GM23338 (cell line): Measurements from ENCODE around the gene NGLY1. TPM values are rescaled to one million over a fixed set of nuclear protein-coding genes. Genes with fewer than 3 reads are reported as not detected.

ENCODE experiments used
- ATAC-seq: fragments of 200-7000 bp; cut with Tn5 transposase; 3 replicates; pipeline ENCODE4 v1.9.1; 2020
- DNase-seq: peaks from one replicate; pipeline ENCODE4 v3.0.0-alpha.2; 2015; ENCODE audit warnings: low spot score
- H2AFZ ChIP-seq: fragments of 200-600 bp; sonication (generic); 2 replicates; pipeline ENCODE4 v1.8.0; 2016; ENCODE audit warnings: antibody characterized with exemption, mild to moderate bottlenecking, moderate library complexity
- H3F3A ChIP-seq: fragments of 200-600 bp; sonication (generic); replicated peaks from 2 replicates; pipeline ENCODE4 v1.8.0; 2017; ENCODE audit warnings: antibody characterized with exemption, mixed run types, low read depth
- H3K27ac ChIP-seq: fragments of 200-600 bp; sonication (generic); 2 replicates; pipeline ENCODE4 v1.6.1; 2016; ENCODE audit warnings: low read depth
- H3K27me3 ChIP-seq: fragments of 200-600 bp; sonication (generic); 2 replicates; pipeline ENCODE4 v1.8.0; 2016; ENCODE audit warnings: mild to moderate bottlenecking, mixed run types, moderate library complexity; ENCODE audit not compliant: insufficient read depth
- H3K36me3 ChIP-seq: fragments of 200-600 bp; sonication (generic); 2 replicates; pipeline ENCODE4 v1.8.0; 2016; ENCODE audit warnings: mild to moderate bottlenecking; ENCODE audit not compliant: insufficient read depth
- H3K4me1 ChIP-seq: fragments of 200-600 bp; sonication (generic); 2 replicates; pipeline ENCODE4 v1.8.0; 2016; ENCODE audit warnings: mild to moderate bottlenecking, moderate library complexity; ENCODE audit not compliant: insufficient read depth
- H3K4me2 ChIP-seq: fragments of 200-600 bp; sonication (generic); 2 replicates; pipeline ENCODE4 v1.7.1; 2017; ENCODE audit warnings: mixed run types
- H3K4me3 ChIP-seq: fragments of 200-600 bp; sonication (generic); 2 replicates; pipeline ENCODE4 v1.6.1; 2016; ENCODE audit warnings: mixed run types
- H3K79me2 ChIP-seq: fragments of 200-600 bp; sonication (generic); replicated peaks from 2 replicates; pipeline ENCODE4 v1.8.0; 2017; ENCODE audit warnings: mild to moderate bottlenecking; ENCODE audit not compliant: insufficient read depth
- H3K9me2 ChIP-seq: fragments of 200-600 bp; sonication (generic); 2 replicates; pipeline ENCODE4 v1.8.0; 2017; ENCODE audit not compliant: insufficient read depth
- H4K20me1 ChIP-seq: fragments of 200-600 bp; sonication (generic); replicated peaks from 2 replicates; pipeline ENCODE4 v1.8.0; 2017; ENCODE audit warnings: mild to moderate bottlenecking; ENCODE audit not compliant: insufficient read depth
- H3K27ac Mint-ChIP-seq: 2 replicates; pipeline ENCODE4 v1.8.0; 2020; ENCODE audit warnings: inconsistent platforms, mild to moderate bottlenecking, moderate library complexity, mixed read lengths
- H3K27me3 Mint-ChIP-seq: 3 replicates; pipeline ENCODE4 v1.8.0; 2022; ENCODE audit warnings: low read depth, mild to moderate bottlenecking, moderate library complexity, mixed read lengths, inconsistent platforms; ENCODE audit not compliant: insufficient read depth, poor library complexity
- H3K36me3 Mint-ChIP-seq: 3 replicates; pipeline ENCODE4 v1.8.0; 2021; ENCODE audit warnings: low read depth, mild to moderate bottlenecking, inconsistent platforms, moderate library complexity, mixed read lengths
- H3K4me1 Mint-ChIP-seq: 3 replicates; pipeline ENCODE4 v1.8.0; 2020; ENCODE audit warnings: mild to moderate bottlenecking, inconsistent platforms, mixed read lengths
- H3K4me3 Mint-ChIP-seq: 3 replicates; pipeline ENCODE4 v1.8.0; 2021; ENCODE audit warnings: moderate library complexity, mild to moderate bottlenecking, inconsistent platforms, mixed read lengths
- H3K9me3 Mint-ChIP-seq: 3 replicates; pipeline ENCODE4 v1.8.0; 2020; ENCODE audit warnings: moderate library complexity, mild to moderate bottlenecking, inconsistent platforms, mixed read lengths
- CREB1 ChIP-seq: fragments of 250-450 bp; sonication (Bioruptor Pico); IDR thresholded peaks from 2 replicates; pipeline ENCODE4 v1.5.0; 2020; ENCODE audit warnings: low read depth, mild to moderate bottlenecking, moderate library complexity
- EZH2 ChIP-seq: fragments of 200-600 bp; sonication (generic); IDR thresholded peaks from one replicate; pipeline ENCODE4 v1.8.0; 2017; ENCODE audit warnings: antibody characterized with exemption, mild to moderate bottlenecking, low read depth; ENCODE audit not compliant: unreplicated experiment
- EZH2phosphoT487 ChIP-seq: fragments of 200-600 bp; sonication (generic); IDR thresholded peaks from one replicate; pipeline ENCODE4 v1.8.1; 2018; ENCODE audit warnings: antibody characterized with exemption; ENCODE audit not compliant: unreplicated experiment
- JUNB ChIP-seq: IDR thresholded peaks from one replicate; pipeline ENCODE4 v1.6.1; 2016; ENCODE audit warnings: antibody characterized with exemption; ENCODE audit not compliant: unreplicated experiment
- NANOG ChIP-seq: IDR thresholded peaks from 2 replicates; pipeline ENCODE4 v1.6.1; 2016; ENCODE audit warnings: antibody characterized with exemption, borderline replicate concordance
- POLR2AphosphoS5 ChIP-seq: IDR thresholded peaks from 2 replicates; pipeline ENCODE4 v1.6.1; 2016; ENCODE audit warnings: antibody characterized with exemption, low read depth
- STAT1 ChIP-seq: IDR thresholded peaks from one replicate; pipeline ENCODE4 v1.6.1; 2016; ENCODE audit warnings: antibody characterized with exemption; ENCODE audit not compliant: unreplicated experiment
- ZNF114 ChIP-seq: fragments of 250-450 bp; sonication (Bioruptor Pico); IDR thresholded peaks from 2 replicates; pipeline ENCODE4 v1.5.0; 2020; ENCODE audit warnings: mild to moderate bottlenecking, moderate library complexity
- ZNF331 ChIP-seq: fragments of 250-450 bp; sonication (Bioruptor Pico); IDR thresholded peaks from 2 replicates; pipeline ENCODE4 v1.5.0; 2020; ENCODE audit warnings: low read depth, mild to moderate bottlenecking, moderate library complexity
- polyA plus RNA-seq: library from polyadenylated mRNA; unstranded; fragments of >200 nt; fragmentation: Nextera tagmentation; extraction: Ambion mirVana; gene quantifications from 2 replicates; pipeline ENCODE4 v1.2.1, GENCODE V29; 2016
- total RNA-seq: library from RNA; depleted of rRNA; stranded (reverse); fragments of >200 nt; shearing (Covaris generic); gene quantifications from 2 replicates; pipeline ENCODE4 v1.2.3, GENCODE V29; 2014
- TF ChIP-seq, protein P1 (sequence below), 2 experiments: fragments of 200-600 bp in 1 of 2; sonication (generic) in 1 of 2; conservative IDR thresholded peaks; 2 replicates each; pipeline versions ENCODE4 v1.5.1 to v1.6.1; 2016 to 2017; ENCODE audit warnings: antibody characterized with exemption in 2 of 2, low read depth in 2 of 2, mild to moderate bottlenecking in 2 of 2, moderate library complexity in 1 of 2
- TF ChIP-seq, protein P2 (sequence below): IDR thresholded peaks from one replicate; pipeline ENCODE4 v1.6.1; 2018; ENCODE audit warnings: antibody characterized with exemption; ENCODE audit not compliant: unreplicated experiment
- TF ChIP-seq, protein P3 (sequence below): fragments of 250-450 bp; sonication (Bioruptor Pico); IDR thresholded peaks from 2 replicates; pipeline ENCODE4 v1.5.0; 2020; ENCODE audit warnings: mild to moderate bottlenecking, moderate library complexity
- TF ChIP-seq, protein P4 (sequence below): IDR thresholded peaks from 2 replicates; pipeline ENCODE4 v1.6.1; 2016; ENCODE audit warnings: antibody characterized with exemption

The NGLY1 gene
- total and polyA plus RNA-seq, 2 experiments from 2014 or later, result 20.4 to 43.5 TPM

DNA sequence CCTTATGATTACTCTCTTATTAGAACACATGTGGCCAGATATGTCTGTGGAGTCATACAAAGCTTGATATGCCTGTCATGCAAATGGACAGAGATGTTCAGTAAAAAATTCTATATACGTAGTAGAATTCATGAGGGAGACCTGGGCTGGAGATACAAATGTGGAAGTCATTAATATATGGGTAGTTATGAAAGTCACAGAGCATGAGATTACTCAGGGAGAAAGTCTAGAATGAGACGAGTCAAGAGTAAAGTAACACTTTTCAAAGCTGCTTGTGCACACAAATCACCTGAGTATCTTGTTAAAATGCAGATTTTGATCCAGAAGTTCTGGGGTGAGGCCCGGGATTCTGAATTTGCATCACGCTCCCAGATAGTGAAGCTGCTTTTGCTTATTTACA is 35.1 kb upstream of the NGLY1 start:
- no peak overlapping the region for H3K27ac Mint-ChIP-seq
- no peak for ATAC-seq
- Histone ChIP-seq H3K27ac (no peak overlapping the region), H3K79me2 (no peaks in the 10 kb centered on the region), H2AFZ (peak overlapping the region; percentile 21; the same call in 1 of the 2 replicates), H3K4me3 (no peak overlapping the region), H3K36me3 (no peaks in the 10 kb centered on the region), H4K20me1 (no peaks in the 10 kb centered on the region), H3F3A (no peaks in the 10 kb centered on the region), H3K4me2 (no peak overlapping the region), H3K9me2 (peaks cover 7% of the 10 kb centered on the region; the same call in 1 of the 2 replicates), H3K4me1 (peaks cover 43% of the 10 kb centered on the region), H3K27me3 (no peaks in the 10 kb centered on the region)
- H3K9me3 Mint-ChIP-seq, result peaks cover 9% of the 10 kb centered on the region; the same call in 1 of the 3 replicates
- no peak overlapping the region for H3K4me3 Mint-ChIP-seq
- DNase-seq, result no peak
- H3K27me3 Mint-ChIP-seq, result peaks cover 2% of the 10 kb centered on the region
- TF ChIP-seq, protein P1, sequence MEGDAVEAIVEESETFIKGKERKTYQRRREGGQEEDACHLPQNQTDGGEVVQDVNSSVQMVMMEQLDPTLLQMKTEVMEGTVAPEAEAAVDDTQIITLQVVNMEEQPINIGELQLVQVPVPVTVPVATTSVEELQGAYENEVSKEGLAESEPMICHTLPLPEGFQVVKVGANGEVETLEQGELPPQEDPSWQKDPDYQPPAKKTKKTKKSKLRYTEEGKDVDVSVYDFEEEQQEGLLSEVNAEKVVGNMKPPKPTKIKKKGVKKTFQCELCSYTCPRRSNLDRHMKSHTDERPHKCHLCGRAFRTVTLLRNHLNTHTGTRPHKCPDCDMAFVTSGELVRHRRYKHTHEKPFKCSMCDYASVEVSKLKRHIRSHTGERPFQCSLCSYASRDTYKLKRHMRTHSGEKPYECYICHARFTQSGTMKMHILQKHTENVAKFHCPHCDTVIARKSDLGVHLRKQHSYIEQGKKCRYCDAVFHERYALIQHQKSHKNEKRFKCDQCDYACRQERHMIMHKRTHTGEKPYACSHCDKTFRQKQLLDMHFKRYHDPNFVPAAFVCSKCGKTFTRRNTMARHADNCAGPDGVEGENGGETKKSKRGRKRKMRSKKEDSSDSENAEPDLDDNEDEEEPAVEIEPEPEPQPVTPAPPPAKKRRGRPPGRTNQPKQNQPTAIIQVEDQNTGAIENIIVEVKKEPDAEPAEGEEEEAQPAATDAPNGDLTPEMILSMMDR (conservative IDR thresholded peaks at IDR 0.05; ENCODE audit: low read depth in 2 of 2), result no peak
- TF ChIP-seq STAT1, result no peak
- TF ChIP-seq NANOG, result no peak
- TF ChIP-seq, protein P2, sequence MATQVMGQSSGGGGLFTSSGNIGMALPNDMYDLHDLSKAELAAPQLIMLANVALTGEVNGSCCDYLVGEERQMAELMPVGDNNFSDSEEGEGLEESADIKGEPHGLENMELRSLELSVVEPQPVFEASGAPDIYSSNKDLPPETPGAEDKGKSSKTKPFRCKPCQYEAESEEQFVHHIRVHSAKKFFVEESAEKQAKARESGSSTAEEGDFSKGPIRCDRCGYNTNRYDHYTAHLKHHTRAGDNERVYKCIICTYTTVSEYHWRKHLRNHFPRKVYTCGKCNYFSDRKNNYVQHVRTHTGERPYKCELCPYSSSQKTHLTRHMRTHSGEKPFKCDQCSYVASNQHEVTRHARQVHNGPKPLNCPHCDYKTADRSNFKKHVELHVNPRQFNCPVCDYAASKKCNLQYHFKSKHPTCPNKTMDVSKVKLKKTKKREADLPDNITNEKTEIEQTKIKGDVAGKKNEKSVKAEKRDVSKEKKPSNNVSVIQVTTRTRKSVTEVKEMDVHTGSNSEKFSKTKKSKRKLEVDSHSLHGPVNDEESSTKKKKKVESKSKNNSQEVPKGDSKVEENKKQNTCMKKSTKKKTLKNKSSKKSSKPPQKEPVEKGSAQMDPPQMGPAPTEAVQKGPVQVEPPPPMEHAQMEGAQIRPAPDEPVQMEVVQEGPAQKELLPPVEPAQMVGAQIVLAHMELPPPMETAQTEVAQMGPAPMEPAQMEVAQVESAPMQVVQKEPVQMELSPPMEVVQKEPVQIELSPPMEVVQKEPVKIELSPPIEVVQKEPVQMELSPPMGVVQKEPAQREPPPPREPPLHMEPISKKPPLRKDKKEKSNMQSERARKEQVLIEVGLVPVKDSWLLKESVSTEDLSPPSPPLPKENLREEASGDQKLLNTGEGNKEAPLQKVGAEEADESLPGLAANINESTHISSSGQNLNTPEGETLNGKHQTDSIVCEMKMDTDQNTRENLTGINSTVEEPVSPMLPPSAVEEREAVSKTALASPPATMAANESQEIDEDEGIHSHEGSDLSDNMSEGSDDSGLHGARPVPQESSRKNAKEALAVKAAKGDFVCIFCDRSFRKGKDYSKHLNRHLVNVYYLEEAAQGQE, result no peak
- TF ChIP-seq ZNF331 (CRISPR knock-in tag), result no peak
- TF ChIP-seq JUNB, result no peak
- no peak for TF ChIP-seq EZH2phosphoT487
- TF ChIP-seq, protein P3, sequence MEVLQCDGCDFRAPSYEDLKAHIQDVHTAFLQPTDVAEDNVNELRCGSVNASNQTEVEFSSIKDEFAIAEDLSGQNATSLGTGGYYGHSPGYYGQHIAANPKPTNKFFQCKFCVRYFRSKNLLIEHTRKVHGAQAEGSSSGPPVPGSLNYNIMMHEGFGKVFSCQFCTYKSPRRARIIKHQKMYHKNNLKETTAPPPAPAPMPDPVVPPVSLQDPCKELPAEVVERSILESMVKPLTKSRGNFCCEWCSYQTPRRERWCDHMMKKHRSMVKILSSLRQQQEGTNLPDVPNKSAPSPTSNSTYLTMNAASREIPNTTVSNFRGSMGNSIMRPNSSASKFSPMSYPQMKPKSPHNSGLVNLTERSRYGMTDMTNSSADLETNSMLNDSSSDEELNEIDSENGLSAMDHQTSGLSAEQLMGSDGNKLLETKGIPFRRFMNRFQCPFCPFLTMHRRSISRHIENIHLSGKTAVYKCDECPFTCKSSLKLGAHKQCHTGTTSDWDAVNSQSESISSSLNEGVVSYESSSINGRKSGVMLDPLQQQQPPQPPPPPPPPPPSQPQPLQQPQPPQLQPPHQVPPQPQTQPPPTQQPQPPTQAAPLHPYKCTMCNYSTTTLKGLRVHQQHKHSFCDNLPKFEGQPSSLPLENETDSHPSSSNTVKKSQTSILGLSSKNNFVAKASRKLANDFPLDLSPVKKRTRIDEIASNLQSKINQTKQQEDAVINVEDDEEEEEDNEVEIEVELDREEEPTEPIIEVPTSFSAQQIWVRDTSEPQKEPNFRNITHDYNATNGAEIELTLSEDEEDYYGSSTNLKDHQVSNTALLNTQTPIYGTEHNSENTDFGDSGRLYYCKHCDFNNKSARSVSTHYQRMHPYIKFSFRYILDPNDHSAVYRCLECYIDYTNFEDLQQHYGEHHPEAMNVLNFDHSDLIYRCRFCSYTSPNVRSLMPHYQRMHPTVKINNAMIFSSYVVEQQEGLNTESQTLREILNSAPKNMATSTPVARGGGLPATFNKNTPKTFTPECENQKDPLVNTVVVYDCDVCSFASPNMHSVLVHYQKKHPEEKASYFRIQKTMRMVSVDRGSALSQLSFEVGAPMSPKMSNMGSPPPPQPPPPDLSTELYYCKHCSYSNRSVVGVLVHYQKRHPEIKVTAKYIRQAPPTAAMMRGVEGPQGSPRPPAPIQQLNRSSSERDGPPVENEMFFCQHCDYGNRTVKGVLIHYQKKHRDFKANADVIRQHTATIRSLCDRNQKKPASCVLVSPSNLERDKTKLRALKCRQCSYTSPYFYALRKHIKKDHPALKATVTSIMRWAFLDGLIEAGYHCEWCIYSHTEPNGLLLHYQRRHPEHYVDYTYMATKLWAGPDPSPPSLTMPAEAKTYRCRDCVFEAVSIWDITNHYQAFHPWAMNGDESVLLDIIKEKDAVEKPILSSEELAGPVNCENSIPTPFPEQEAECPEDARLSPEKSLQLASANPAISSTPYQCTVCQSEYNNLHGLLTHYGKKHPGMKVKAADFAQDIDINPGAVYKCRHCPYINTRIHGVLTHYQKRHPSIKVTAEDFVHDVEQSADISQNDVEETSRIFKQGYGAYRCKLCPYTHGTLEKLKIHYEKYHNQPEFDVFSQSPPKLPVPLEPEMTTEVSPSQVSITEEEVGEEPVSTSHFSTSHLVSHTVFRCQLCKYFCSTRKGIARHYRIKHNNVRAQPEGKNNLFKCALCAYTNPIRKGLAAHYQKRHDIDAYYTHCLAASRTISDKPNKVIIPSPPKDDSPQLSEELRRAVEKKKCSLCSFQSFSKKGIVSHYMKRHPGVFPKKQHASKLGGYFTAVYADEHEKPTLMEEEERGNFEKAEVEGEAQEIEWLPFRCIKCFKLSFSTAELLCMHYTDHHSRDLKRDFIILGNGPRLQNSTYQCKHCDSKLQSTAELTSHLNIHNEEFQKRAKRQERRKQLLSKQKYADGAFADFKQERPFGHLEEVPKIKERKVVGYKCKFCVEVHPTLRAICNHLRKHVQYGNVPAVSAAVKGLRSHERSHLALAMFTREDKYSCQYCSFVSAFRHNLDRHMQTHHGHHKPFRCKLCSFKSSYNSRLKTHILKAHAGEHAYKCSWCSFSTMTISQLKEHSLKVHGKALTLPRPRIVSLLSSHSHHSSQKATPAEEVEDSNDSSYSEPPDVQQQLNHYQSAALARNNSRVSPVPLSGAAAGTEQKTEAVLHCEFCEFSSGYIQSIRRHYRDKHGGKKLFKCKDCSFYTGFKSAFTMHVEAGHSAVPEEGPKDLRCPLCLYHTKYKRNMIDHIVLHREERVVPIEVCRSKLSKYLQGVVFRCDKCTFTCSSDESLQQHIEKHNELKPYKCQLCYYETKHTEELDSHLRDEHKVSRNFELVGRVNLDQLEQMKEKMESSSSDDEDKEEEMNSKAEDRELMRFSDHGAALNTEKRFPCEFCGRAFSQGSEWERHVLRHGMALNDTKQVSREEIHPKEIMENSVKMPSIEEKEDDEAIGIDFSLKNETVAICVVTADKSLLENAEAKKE (CRISPR knock-in tag), result no peak
- no peak for TF ChIP-seq ZNF114 (CRISPR knock-in tag)
- no peak for TF ChIP-seq EZH2
- TF ChIP-seq, protein P4, sequence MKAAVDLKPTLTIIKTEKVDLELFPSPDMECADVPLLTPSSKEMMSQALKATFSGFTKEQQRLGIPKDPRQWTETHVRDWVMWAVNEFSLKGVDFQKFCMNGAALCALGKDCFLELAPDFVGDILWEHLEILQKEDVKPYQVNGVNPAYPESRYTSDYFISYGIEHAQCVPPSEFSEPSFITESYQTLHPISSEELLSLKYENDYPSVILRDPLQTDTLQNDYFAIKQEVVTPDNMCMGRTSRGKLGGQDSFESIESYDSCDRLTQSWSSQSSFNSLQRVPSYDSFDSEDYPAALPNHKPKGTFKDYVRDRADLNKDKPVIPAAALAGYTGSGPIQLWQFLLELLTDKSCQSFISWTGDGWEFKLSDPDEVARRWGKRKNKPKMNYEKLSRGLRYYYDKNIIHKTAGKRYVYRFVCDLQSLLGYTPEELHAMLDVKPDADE, result no peak
- TF ChIP-seq POLR2AphosphoS5, result no peak
- TF ChIP-seq CREB1, result no peak
- no peaks in the 10 kb centered on the region for H3K36me3 Mint-ChIP-seq
- H3K4me1 Mint-ChIP-seq, result peaks cover 20% of the 10 kb centered on the region
